Measurements from ENCODE around the gene ANKRD12. TPM values are rescaled to one million over a fixed set of nuclear protein-coding genes. Genes with fewer than 3 reads are reported as not detected.
"Not testable (repeated sequence)": the region's sequence is repeated elsewhere in the genome, so short reads cannot be mapped to it uniquely, and the experiment has no call there.

Gene ANKRD12
- total and polyA plus RNA-seq, 7 donors, result 5.7 to 49.0 (median 36.7) TPM

- H3K36me3 ChIP-seq (ENCODE audit: insufficient read depth in 1 of 2, low read depth in 1 of 2); H3K27ac ChIP-seq; H3K4me1 ChIP-seq; DNase-seq; intact Hi-C loops (cut with DNase I); ATAC-seq; H3K27me3 ChIP-seq (ENCODE audit: insufficient read depth in 3 of 3, low read length in 2 of 3); H3K9me3 ChIP-seq; H3K4me3 ChIP-seq: not testable (repeated sequence)
- 91 to 99% (median 96%) methylated on average over 3 of the region's 3 CpGs for WGBS, 3 donors
Measured at GRCh38 chr18:9165883-9166282, 29.3 kb downstream of the ANKRD12 start.

- DNase-seq; intact Hi-C loops (cut with DNase I); H3K9me3 ChIP-seq; H3K27me3 ChIP-seq (ENCODE audit: insufficient read depth in 3 of 3, low read length in 2 of 3); H3K36me3 ChIP-seq (ENCODE audit: insufficient read depth in 1 of 2, low read depth in 1 of 2); H3K4me3 ChIP-seq; ATAC-seq; H3K27ac ChIP-seq: not testable (repeated sequence)
- WGBS, 3 donors, result 68 to 94% (median 88%) methylated on average over 3 of the region's 3 CpGs
- peaks cover 30% of the 10 kb centered on the region for H3K4me1 ChIP-seq
Measured at GRCh38 chr18:9169515-9169914, 32.9 kb downstream of the ANKRD12 start.

DNA sequence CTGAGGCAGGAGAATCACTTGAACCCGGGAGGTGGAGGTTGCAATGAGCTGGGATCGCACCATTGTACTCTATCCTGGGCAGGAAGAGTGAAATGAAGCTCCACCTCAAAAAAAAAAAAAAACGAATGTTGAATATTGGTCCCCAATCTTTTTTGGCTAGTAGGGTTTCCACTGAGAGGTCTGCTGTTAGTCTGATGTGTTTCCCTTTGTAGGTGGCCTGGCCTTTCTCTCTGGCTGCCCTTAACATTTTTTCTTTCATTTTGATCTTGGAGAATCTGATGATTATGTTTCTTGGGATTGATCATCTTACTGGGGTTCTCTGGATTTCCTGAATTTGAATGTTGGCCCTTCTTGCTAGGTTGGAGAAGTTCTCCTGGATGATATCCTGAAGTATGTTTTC, 35.3 kb downstream of the ANKRD12 start:
- H3K4me3 ChIP-seq; H3K9me3 ChIP-seq; ATAC-seq; H3K27me3 ChIP-seq (ENCODE audit: insufficient read depth in 3 of 3, low read length in 2 of 3); DNase-seq; intact Hi-C loops (cut with DNase I); H3K27ac ChIP-seq; H3K36me3 ChIP-seq (ENCODE audit: insufficient read depth in 1 of 2, low read depth in 1 of 2): not testable (repeated sequence)
- peaks cover 32% of the 10 kb centered on the region for H3K4me1 ChIP-seq
- WGBS, 3 donors, result 93 to 96% (median 95%) methylated on average over 2 to 3 of the region's 3 CpGs

GRCh38 chr18:9172506-9173127, 36.0 kb downstream of the ANKRD12 start:
- Histone ChIP-seq H3K27ac (no peak overlapping the region), H3K36me3 (ENCODE audit: insufficient read depth in 1 of 2, low read depth in 1 of 2) (no peaks in the 10 kb centered on the region), H3K27me3 (ENCODE audit: insufficient read depth in 3 of 3, low read length in 2 of 3) (no peaks in the 10 kb centered on the region), H3K4me1 (peaks cover 39% of the 10 kb centered on the region), H3K4me3 (no peak overlapping the region), H3K9me3 (no peaks in the 10 kb centered on the region)
- ATAC-seq (peak in 1 of 4 donors; percentile 46), DNase-seq (no peak)
- TF ChIP-seq, protein P1, sequence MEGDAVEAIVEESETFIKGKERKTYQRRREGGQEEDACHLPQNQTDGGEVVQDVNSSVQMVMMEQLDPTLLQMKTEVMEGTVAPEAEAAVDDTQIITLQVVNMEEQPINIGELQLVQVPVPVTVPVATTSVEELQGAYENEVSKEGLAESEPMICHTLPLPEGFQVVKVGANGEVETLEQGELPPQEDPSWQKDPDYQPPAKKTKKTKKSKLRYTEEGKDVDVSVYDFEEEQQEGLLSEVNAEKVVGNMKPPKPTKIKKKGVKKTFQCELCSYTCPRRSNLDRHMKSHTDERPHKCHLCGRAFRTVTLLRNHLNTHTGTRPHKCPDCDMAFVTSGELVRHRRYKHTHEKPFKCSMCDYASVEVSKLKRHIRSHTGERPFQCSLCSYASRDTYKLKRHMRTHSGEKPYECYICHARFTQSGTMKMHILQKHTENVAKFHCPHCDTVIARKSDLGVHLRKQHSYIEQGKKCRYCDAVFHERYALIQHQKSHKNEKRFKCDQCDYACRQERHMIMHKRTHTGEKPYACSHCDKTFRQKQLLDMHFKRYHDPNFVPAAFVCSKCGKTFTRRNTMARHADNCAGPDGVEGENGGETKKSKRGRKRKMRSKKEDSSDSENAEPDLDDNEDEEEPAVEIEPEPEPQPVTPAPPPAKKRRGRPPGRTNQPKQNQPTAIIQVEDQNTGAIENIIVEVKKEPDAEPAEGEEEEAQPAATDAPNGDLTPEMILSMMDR (IDR thresholded peaks at IDR 0.05), result no peak
- WGBS, 3 donors, result 78 to 90% (median 80%) methylated on average over 4 of the region's 4 CpGs
- intact Hi-C loops (cut with DNase I), result no loop called here

DNA sequence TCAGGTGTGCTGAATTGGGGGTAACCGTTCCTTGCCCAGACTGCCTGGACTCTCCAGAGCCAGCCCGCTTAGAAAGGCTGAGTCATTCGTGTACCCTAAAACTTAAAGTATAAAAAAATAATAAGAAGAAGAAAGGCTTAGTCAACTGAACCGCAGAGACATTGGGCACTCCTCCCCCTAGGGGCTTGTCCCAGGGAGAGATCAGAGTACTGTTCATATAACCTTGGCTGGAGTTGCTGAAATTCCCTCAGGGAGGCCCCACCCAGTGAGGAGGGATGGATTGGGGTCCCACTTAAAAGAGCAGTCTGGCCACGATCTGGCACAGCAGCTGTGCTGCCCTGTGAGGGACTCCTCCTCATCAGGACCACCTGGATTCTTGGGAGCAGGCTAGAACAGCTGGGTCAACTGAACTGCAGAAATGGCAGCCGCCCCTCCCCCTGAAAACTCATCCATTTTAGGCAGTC, 37.2 kb downstream of the ANKRD12 start:
- WGBS, 3 donors, result 81 to 88% (median 81%) methylated on average over 6 of the region's 6 CpGs
- Histone ChIP-seq H3K27me3 (ENCODE audit: insufficient read depth in 3 of 3, low read length in 2 of 3) (no peaks in the 10 kb centered on the region), H3K4me1 (peaks cover 45% of the 10 kb centered on the region), H3K4me3 (no peak overlapping the region), H3K36me3 (ENCODE audit: insufficient read depth in 1 of 2, low read depth in 1 of 2) (no peaks in the 10 kb centered on the region), H3K27ac (peak overlapping the region; percentile 0), H3K9me3 (no peaks in the 10 kb centered on the region)
- TF ChIP-seq, protein P1 (IDR thresholded peaks at IDR 0.05), result no peak
- intact Hi-C loops (cut with DNase I), result no loop called here
- DNase-seq (peak in 1 of 2 donors; percentile 51), ATAC-seq (no peak)

DNA sequence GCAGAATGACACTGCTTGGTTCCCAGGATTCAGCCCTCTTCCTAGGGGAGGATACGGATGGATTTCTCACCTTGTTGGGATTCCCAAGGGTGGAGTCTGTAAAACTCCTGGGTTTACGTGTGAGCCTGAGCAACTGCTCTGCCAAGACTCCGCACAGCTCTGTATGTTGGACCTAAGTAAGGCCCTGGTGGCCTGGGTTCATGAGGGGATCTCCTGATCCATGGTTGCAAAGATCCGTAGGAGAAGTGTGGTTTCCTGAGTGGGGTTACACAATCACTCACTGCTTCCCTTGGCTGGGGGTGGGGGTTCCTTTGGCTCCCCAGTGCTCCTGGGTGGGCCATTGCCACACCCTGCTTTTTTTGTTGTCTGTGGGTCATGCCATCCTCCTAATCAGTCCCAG, 37.7 kb downstream of the ANKRD12 start:
- 86 to 90% (median 90%) methylated on average over 4 of the region's 4 CpGs for WGBS, 3 donors
- DNase-seq, result no peak
- no peak for ATAC-seq
- peaks cover 45% of the 10 kb centered on the region for H3K4me1 ChIP-seq
- H3K4me3 ChIP-seq, result no peak overlapping the region
- H3K27me3 ChIP-seq (ENCODE audit: insufficient read depth in 3 of 3, low read length in 2 of 3), result no peaks in the 10 kb centered on the region
- H3K27ac ChIP-seq, result peak overlapping the region; percentile 0
- intact Hi-C loops (cut with DNase I), result no loop called here
- no peaks in the 10 kb centered on the region for H3K9me3 ChIP-seq
- H3K36me3 ChIP-seq (ENCODE audit: insufficient read depth in 1 of 2, low read depth in 1 of 2), result no peaks in the 10 kb centered on the region
- TF ChIP-seq, protein P1 (IDR thresholded peaks at IDR 0.05), result no peak

Measured in psoas muscle (tissue), 8 donors.